Endothelial cell of umbilical vein (primary cell): ENCODE measurements around the gene MED17. TPM values are rescaled to one million over a fixed set of nuclear protein-coding genes. Genes with fewer than 3 reads are reported as not detected.

Source experiments
- BruUV-seq: library from RNA; stranded (reverse); fragments of 400-500 nt; replicated peaks from 2 replicates; lab custom pipeline; 2021; lab: Mats Ljungman, UMichigan
- CTCF ChIA-PET: fragments of 300-600, 350-600 bp; sonication (Branson Sonifier 250); formaldehyde crosslinking; loops from one replicate; lab custom pipeline; 2021; ENCODE audit warnings: antibody characterized with exemption, inconsistent platforms; lab: Charles Lee
- POLR2A ChIA-PET: fragments of 300-600, 350-600 bp; sonication (Branson Sonifier 250); formaldehyde crosslinking; loops from one replicate; lab custom pipeline; 2021; ENCODE audit warnings: antibody characterized with exemption, inconsistent platforms; lab: Charles Lee
- DNase-seq: peaks from one replicate; pipeline ENCODE4 v3.0.0-alpha.2; 2011; ENCODE audit warnings: low read depth, low spot score
- FAIRE-seq: peaks from 2 replicates; lab custom pipeline; 2011; peaks lifted over from hg19 to GRCh38; lab: Jason Lieb, UNC
- H2AFZ ChIP-seq: 2 replicates; pipeline ENCODE4 v1.6.0; 2012; ENCODE audit warnings: low read depth, low read length, control low read depth, inconsistent platforms
- H3K27ac ChIP-seq: 2 replicates; pipeline ENCODE4 v1.5.1; 2011; ENCODE audit warnings: low read depth, mild to moderate bottlenecking, control low read depth, low read length, moderate library complexity; ENCODE audit not compliant: insufficient read depth
- H3K27me3 ChIP-seq, 2 experiments: 2 replicates each; pipeline versions ENCODE4 v1.6.0 to v1.6.1; 2011; ENCODE audit warnings: low read length in 2 of 2, mixed read lengths in 1 of 2; ENCODE audit not compliant: control insufficient read depth in 2 of 2, insufficient read depth in 2 of 2
- H3K36me3 ChIP-seq, 2 experiments: 2 replicates in 1 of 2; 3 replicates in 1 of 2; pipeline ENCODE4 v1.5.1; 2011; ENCODE audit warnings: low read length in 2 of 2, mild to moderate bottlenecking in 1 of 2, moderate library complexity in 1 of 2; ENCODE audit not compliant: control insufficient read depth in 2 of 2, insufficient read depth in 2 of 2; ENCODE audit errors: extremely low read depth in 1 of 2
- H3K4me1 ChIP-seq: 3 replicates; pipeline ENCODE4 v1.5.1; 2011; ENCODE audit warnings: mild to moderate bottlenecking, low read length; ENCODE audit not compliant: control insufficient read depth, insufficient read depth; ENCODE audit errors: extremely low read depth
- H3K4me2 ChIP-seq: 2 replicates; pipeline ENCODE4 v1.6.1; 2011; ENCODE audit warnings: low read length, control low read depth, mixed read lengths; ENCODE audit not compliant: insufficient read depth
- H3K4me3 ChIP-seq, 3 experiments: fragments of 200-600 bp in 1 of 3; sonication (generic), shearing (Covaris generic) in 1 of 3; replicated peaks in 1 of 3; 2 replicates each; pipeline ENCODE4 v1.5.1; 2011 to 2016; ENCODE audit warnings: control low read depth in 3 of 3, low read length in 3 of 3, mild to moderate bottlenecking in 2 of 3, inconsistent platforms in 1 of 3, low read depth in 1 of 3, moderate library complexity in 1 of 3; ENCODE audit not compliant: insufficient read depth in 1 of 3
- H3K79me2 ChIP-seq: 2 replicates; pipeline ENCODE4 v1.6.0; 2012; ENCODE audit warnings: low read length, inconsistent platforms; ENCODE audit not compliant: control insufficient read depth, insufficient read depth
- H3K9ac ChIP-seq: replicated peaks from 2 replicates; pipeline ENCODE3; 2011; ENCODE audit warnings: low read length, control low read depth; ENCODE audit not compliant: insufficient read depth; ENCODE audit errors: extremely low read depth
- H3K9me1 ChIP-seq: replicated peaks from 3 replicates; pipeline ENCODE4 v1.6.0; 2011; ENCODE audit warnings: mild to moderate bottlenecking, low read length; ENCODE audit not compliant: control insufficient read depth, insufficient read depth; ENCODE audit errors: extremely low read depth
- H3K9me3 ChIP-seq: replicated peaks from 2 replicates; pipeline ENCODE4 v1.5.1; 2012; ENCODE audit warnings: low read length, inconsistent platforms; ENCODE audit not compliant: control insufficient read depth, insufficient read depth
- H4K20me1 ChIP-seq: replicated peaks from 2 replicates; pipeline ENCODE3; 2011; ENCODE audit warnings: mild to moderate bottlenecking, low read length; ENCODE audit not compliant: control insufficient read depth, insufficient read depth; ENCODE audit errors: extremely low read depth
- EZH2 ChIP-seq: IDR thresholded peaks from 2 replicates; pipeline ENCODE4 v1.6.1; 2012; ENCODE audit warnings: borderline replicate concordance, low read depth, mild to moderate bottlenecking, moderate library complexity, low read length, inconsistent platforms; ENCODE audit not compliant: severe bottlenecking
- FOS ChIP-seq: IDR thresholded peaks from 2 replicates; pipeline ENCODE4 v1.6.1; 2011; ENCODE audit warnings: mild to moderate bottlenecking, low read length, moderate library complexity, borderline replicate concordance; ENCODE audit not compliant: insufficient read depth
- GATA2 ChIP-seq: IDR thresholded peaks from 2 replicates; pipeline ENCODE4 v1.7.0; 2011; ENCODE audit warnings: low read depth, mild to moderate bottlenecking, moderate library complexity, mixed read lengths, low read length; ENCODE audit not compliant: insufficient read length, insufficient read depth
- JUN ChIP-seq: IDR thresholded peaks from 2 replicates; pipeline ENCODE4 v1.6.1; 2011; ENCODE audit warnings: borderline replicate concordance, low read depth; ENCODE audit not compliant: insufficient read length, insufficient read depth
- MYC ChIP-seq: IDR thresholded peaks from one replicate; pipeline ENCODE4 v1.6.1; 2011; ENCODE audit warnings: mild to moderate bottlenecking, low read depth, low read length
- POLR2A ChIP-seq: IDR thresholded peaks from 2 replicates; pipeline ENCODE4 v1.6.1; 2012; ENCODE audit warnings: low read depth, mild to moderate bottlenecking, control low read depth, low read length
- POLR2AphosphoS5 ChIP-seq: IDR thresholded peaks from 2 replicates; pipeline ENCODE4 v1.6.1; 2012; ENCODE audit warnings: low read depth, mild to moderate bottlenecking, control low read depth, low read length, moderate library complexity; ENCODE audit not compliant: insufficient read depth
- dilution Hi-C: fragments of 300-500 bp; cut with MboI; formaldehyde crosslinking; loops from one replicate; pipeline ENCODE4 v1.15.0; 2019; ENCODE audit warnings: low sequenced_read_pairs; ENCODE audit not compliant: extremely low pct_ligation_motif_present
- intact Hi-C: fragments of 100-400 bp; cut with micrococcal nuclease; formaldehyde crosslinking; loops from one replicate; pipeline ENCODE4 v1.10.0; 2022
- polyA plus RNA-seq, 4 experiments: library from polyadenylated mRNA; depleted of rRNA in 3 of 4; stranded (reverse) in 3 of 4; unstranded in 1 of 4; fragments of >200 nt; gene quantifications; 2 replicates each; pipeline versions ENCODE4 v1.2.1 to v1.2.3, GENCODE V29; 2011 to 2012; ENCODE audit warnings: missing spikeins in 1 of 4
- total RNA-seq: library from RNA; stranded (reverse); gene quantifications from 2 replicates; pipeline ENCODE4 v1.2.3, GENCODE V29; 2021
- TF ChIP-seq, protein P1 (sequence below): IDR thresholded peaks from 2 replicates; pipeline ENCODE4 v1.6.1; 2011; ENCODE audit not compliant: insufficient read depth, insufficient read length
- TF ChIP-seq, protein P2 (sequence below), 2 donors: IDR thresholded peaks; 1 replicate in 1 of 2; 2 replicates in 1 of 2; pipeline ENCODE4 v1.5.1; 2011; ENCODE audit warnings: low read length in 2 of 2, mild to moderate bottlenecking in 2 of 2, moderate library complexity in 2 of 2, control low read depth in 1 of 2, inconsistent platforms in 1 of 2, low read depth in 1 of 2; ENCODE audit not compliant: insufficient read depth in 1 of 2; ENCODE audit errors: extremely low read depth in 1 of 2

MED17 gene
- total and polyA plus RNA-seq, 2 donors (not counting 3 experiments of a cell fraction or from before 2014, with no cell fraction given) = 11.3 to 40.6 TPM

DNA sequence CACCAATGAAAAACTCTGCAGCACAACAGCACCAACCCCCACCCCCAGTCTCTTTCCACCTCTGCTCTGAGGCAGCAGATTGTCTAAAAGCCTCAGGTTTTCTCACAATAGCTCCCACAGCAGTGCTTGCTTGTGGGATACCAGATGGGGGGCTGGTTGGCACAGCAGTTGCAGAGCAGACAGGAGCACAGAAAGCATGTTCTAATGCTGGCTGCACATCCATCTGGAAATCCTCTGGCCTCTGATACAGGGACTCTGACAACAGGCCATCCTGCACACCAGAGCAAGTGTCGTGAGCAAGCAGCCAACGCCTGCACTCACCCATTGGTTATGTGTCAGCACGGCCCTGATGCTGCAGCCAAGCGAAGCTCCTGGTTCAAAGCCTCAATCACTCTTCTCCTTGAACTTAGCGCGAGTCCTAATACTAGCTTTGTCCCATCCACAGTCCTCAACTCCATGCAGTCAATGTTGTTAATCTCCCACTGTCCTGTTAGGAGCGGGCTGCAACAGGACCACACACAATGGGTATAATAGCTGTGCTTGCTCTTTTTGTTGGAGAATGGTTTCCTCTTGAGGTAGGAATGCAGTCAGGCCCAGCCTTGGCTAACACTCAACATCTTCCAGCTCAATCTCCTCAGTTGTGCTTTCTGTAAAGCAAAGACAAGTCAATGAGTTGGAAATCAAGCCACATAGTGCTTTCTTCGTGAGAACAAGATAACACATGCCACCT is 36.0 kb downstream of the MED17 start:
- no peak overlapping the region for H3K4me2 ChIP-seq
- FAIRE-seq (no peak), DNase-seq (no peak)
- no peak for TF ChIP-seq FOS
- TF ChIP-seq, protein P1, sequence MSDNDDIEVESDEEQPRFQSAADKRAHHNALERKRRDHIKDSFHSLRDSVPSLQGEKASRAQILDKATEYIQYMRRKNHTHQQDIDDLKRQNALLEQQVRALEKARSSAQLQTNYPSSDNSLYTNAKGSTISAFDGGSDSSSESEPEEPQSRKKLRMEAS = no peak
- no peak for TF ChIP-seq MYC
- no peak for TF ChIP-seq JUN
- no peak for TF ChIP-seq POLR2A
- TF ChIP-seq POLR2AphosphoS5 = no peak
- no peak for TF ChIP-seq EZH2
- TF ChIP-seq, protein P2, sequence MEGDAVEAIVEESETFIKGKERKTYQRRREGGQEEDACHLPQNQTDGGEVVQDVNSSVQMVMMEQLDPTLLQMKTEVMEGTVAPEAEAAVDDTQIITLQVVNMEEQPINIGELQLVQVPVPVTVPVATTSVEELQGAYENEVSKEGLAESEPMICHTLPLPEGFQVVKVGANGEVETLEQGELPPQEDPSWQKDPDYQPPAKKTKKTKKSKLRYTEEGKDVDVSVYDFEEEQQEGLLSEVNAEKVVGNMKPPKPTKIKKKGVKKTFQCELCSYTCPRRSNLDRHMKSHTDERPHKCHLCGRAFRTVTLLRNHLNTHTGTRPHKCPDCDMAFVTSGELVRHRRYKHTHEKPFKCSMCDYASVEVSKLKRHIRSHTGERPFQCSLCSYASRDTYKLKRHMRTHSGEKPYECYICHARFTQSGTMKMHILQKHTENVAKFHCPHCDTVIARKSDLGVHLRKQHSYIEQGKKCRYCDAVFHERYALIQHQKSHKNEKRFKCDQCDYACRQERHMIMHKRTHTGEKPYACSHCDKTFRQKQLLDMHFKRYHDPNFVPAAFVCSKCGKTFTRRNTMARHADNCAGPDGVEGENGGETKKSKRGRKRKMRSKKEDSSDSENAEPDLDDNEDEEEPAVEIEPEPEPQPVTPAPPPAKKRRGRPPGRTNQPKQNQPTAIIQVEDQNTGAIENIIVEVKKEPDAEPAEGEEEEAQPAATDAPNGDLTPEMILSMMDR (IDR thresholded peaks at IDR 0.05; ENCODE audit: extremely low read depth in 1 of 2, insufficient read depth in 1 of 2, low read depth in 1 of 2, low read length in 2 of 2) = no peak
- no peak for TF ChIP-seq GATA2
- H2AFZ ChIP-seq = no peak overlapping the region
- POLR2A ChIA-PET = interaction anchor here (1.3 kb wide), 1 partner anchor 12 kb away, joined by 3 read pairs; no protein-coding TSS in a partner anchor
- H3K27ac ChIP-seq = no peak overlapping the region
- CTCF ChIA-PET = interaction anchor here (1.1 kb wide), 1 partner anchor 685 kb away, joined by 4 read pairs; no protein-coding TSS in a partner anchor
- no peak overlapping the region for H3K4me3 ChIP-seq
- H3K9me1 ChIP-seq = no peaks in the 10 kb centered on the region
- no peaks in the 10 kb centered on the region for H3K27me3 ChIP-seq
- no peaks in the 10 kb centered on the region for H3K79me2 ChIP-seq
- no peaks in the 10 kb centered on the region for H3K36me3 ChIP-seq
- dilution Hi-C loops (no loop called here), intact Hi-C loops (no loop called here)
- no peaks in the 10 kb centered on the region for H3K4me1 ChIP-seq
- H3K9ac ChIP-seq = no peak overlapping the region
- no TSS peak for BruUV-seq
- no peaks in the 10 kb centered on the region for H3K9me3 ChIP-seq
- no peaks in the 10 kb centered on the region for H4K20me1 ChIP-seq
